Measurements from ENCODE around the gene OR10A4.
"Not testable (repeated sequence)": the region's sequence is repeated elsewhere in the genome, so short reads cannot be mapped to it uniquely, and the experiment has no call there.

The OR10A4 gene

GRCh38 chr11:6864438-6864837 is 12.0 kb upstream of the OR10A4 start:
- no peak for DNase-seq (ENCODE audit: low spot score)
- in situ Hi-C loops (cut with MboI; ENCODE audit: low pct_unique_long_range_greater_than_20kb, low sequenced_read_pairs, unreplicated experiment) = no loop called here
- no peak for TF ChIP-seq CTCF (IDR thresholded peaks at IDR 0.05; ENCODE audit: extremely low read depth, insufficient read depth, missing control alignments)

- no peak for DNase-seq (ENCODE audit: low spot score)
- TF ChIP-seq CTCF (IDR thresholded peaks at IDR 0.05; ENCODE audit: extremely low read depth, insufficient read depth, missing control alignments) = no peak
- in situ Hi-C loops (cut with MboI; ENCODE audit: low pct_unique_long_range_greater_than_20kb, low sequenced_read_pairs, unreplicated experiment) = no loop called here
Measured at GRCh38 chr11:6871278-6871677, 5.1 kb upstream of the OR10A4 start.

- in situ Hi-C loops (cut with MboI; ENCODE audit: low pct_unique_long_range_greater_than_20kb, low sequenced_read_pairs, unreplicated experiment) = no loop called here
- TF ChIP-seq CTCF (IDR thresholded peaks at IDR 0.05; ENCODE audit: extremely low read depth, insufficient read depth, missing control alignments) = no peak
- no peak for DNase-seq (ENCODE audit: low spot score)
Measured at GRCh38 chr11:6875761-6876160, 664 bp upstream of the OR10A4 start.

- in situ Hi-C loops (cut with MboI; ENCODE audit: low pct_unique_long_range_greater_than_20kb, low sequenced_read_pairs, unreplicated experiment) = no loop called here
- no peak for DNase-seq (ENCODE audit: low spot score)
- no peak for TF ChIP-seq CTCF (IDR thresholded peaks at IDR 0.05; ENCODE audit: extremely low read depth, insufficient read depth, missing control alignments)
Measured at GRCh38 chr11:6876914-6877313, 489 bp downstream of the OR10A4 start.

- no peak for DNase-seq (ENCODE audit: low spot score)
- TF ChIP-seq CTCF (IDR thresholded peaks at IDR 0.05; ENCODE audit: extremely low read depth, insufficient read depth, missing control alignments) = no peak
- in situ Hi-C loops (cut with MboI; ENCODE audit: low pct_unique_long_range_greater_than_20kb, low sequenced_read_pairs, unreplicated experiment) = no loop called here
Measured at GRCh38 chr11:6882751-6883150, 6.3 kb downstream of the OR10A4 start.

GRCh38 chr11:6887711-6888110 is 11.3 kb downstream of the OR10A4 start:
- in situ Hi-C loops (cut with MboI; ENCODE audit: low pct_unique_long_range_greater_than_20kb, low sequenced_read_pairs, unreplicated experiment); DNase-seq (ENCODE audit: low spot score): not testable (repeated sequence)

- in situ Hi-C loops (cut with MboI; ENCODE audit: low pct_unique_long_range_greater_than_20kb, low sequenced_read_pairs, unreplicated experiment) = no loop called here
- no peak for TF ChIP-seq CTCF (IDR thresholded peaks at IDR 0.05; ENCODE audit: extremely low read depth, insufficient read depth, missing control alignments)
- no peak for DNase-seq (ENCODE audit: low spot score)
Measured at GRCh38 chr11:6888830-6889229, 12.4 kb downstream of the OR10A4 start.

All from GM13977 (cell line).